GM19193 (cell line): ENCODE measurements around the gene NUTM2G.
"Not testable (repeated sequence)": the region's sequence is repeated elsewhere in the genome, so short reads cannot be mapped to it uniquely, and the experiment has no call there.

Experiments
- POLR2A ChIP-seq: IDR thresholded peaks from 4 replicates; pipeline ENCODE4 v1.6.1; 2011; ENCODE audit not compliant: insufficient read depth, insufficient read length; ENCODE audit errors: extremely low read depth

Gene NUTM2G

DNA sequence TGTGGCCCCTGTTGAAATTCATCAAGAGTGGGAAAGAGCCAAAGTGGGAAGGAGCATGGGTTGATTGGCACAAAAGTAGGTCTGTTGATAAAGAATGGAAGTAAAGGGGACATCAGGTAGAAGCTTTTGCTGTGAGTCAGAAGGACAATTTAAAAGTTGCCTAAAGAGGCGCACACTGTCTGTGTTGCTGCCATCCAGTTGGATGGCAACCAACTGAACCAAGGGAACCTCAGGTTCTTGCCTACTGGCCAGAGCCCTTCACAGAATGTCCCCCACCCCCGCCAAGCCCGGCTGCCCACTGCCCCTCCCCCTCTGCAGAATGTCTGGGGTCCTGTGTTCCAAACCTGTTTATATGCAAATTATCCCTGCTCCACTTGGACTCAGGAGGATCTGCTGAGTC is at the start of gene NUTM2G:
TSS of gene NUTM2G (plus strand) at position 301 of the 400 bp plus-strand sequence. CDS start 182 bp downstream, outside the sequence.
- not testable (repeated sequence) for TF ChIP-seq POLR2A

DNA sequence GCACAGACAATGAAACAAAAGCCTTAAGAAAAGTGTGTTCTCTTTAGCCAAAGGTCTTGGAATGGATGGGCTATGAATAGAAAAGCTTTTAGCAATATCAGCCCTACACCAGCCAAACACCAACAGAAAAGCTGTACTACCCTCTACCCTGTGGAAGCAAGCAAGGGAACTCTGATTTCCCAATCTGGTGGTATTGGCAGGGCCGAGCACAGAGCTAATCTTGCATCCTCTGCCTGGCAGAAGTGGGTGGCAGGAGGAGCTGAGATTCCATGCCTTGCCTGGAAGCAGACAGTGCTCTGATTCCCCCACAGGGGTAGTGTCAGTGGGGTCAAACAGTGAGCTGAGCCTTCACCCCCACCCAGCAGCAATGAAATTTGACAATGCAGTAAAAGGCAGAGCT is 44.7 kb upstream of the NUTM2G start:
- no peak for TF ChIP-seq POLR2A

- TF ChIP-seq POLR2A, result no peak
These were observed 44.2 kb upstream of the NUTM2G start for GRCh38 chr9:96884443-96884842.

DNA sequence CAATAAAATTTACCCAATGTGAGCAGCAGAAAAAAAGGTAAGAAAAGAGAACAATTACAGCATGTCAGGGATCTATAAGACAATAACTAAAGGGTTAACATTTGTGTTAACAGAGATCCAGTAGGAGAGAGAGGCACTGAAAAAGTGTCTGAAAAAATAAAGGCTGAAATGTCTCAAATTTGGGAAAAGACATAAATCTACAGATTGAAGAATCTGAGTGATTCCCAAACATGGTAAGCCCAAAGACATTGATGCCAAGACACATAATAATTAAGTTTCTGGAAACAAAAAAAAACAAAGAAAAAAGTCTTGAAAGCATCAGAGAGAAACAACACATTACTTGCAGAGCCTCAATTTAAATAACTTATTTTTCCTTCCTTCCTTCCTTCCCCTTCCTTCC is 43.2 kb upstream of the NUTM2G start:
- no peak for TF ChIP-seq POLR2A

DNA sequence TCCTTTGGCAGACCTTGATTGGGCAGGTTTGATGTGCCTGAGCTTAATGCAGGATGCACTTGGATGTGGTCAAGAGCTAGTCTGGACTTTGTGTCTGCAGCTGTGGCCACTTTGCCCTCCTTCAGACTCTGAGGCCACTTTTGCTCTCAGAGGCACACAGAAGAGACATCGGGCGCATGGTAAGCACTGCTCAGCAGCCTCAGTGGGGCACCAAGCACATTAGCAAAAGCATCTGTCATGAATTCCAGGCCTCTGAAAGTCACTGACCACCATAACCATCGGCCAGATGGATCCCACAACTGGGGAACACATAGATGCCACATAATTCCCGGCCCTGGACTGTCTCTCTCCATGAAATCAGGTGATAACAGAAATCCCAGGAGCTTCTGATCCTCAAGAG is 40.1 kb upstream of the NUTM2G start:
- no peak for TF ChIP-seq POLR2A

DNA sequence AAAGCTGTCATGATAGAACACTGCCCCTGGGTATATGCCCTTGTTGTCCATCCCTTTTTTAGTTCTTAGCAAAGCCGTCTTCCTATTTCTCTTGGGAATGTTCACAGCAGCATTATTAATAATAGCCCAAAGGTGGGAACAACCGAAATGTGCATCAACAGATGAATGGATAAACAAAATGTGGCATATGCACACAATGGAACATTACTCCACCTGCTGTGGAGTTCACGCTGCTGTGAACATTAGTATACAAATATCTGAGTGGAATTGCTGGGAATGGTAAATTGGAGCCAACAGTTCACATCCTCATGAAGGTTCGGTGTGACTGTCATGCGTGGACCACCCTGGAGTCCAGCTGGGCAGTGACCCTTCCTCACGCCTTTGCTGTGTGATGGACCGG is 36.5 kb upstream of the NUTM2G start:
- TF ChIP-seq POLR2A, result no peak
